Esophagus squamous epithelium (tissue), 4 donors: ENCODE measurements around the gene CIBAR2.

Experiments used
- CTCF ChIP-seq, 6 experiments: fragments of 450-650 bp in 4 of 6; fragments of 200-600 bp in 2 of 6; sonication (generic) in 2 of 6; IDR thresholded peaks; one replicate each; pipeline ENCODE4 v1.5.1; 2016 to 2019; ENCODE audit warnings: antibody characterized with exemption in 6 of 6, mild to moderate bottlenecking in 4 of 6, moderate library complexity in 4 of 6
- POLR2A ChIP-seq, 4 donors: fragments of 450-650 bp; IDR thresholded peaks; one replicate each; pipeline ENCODE4 v1.6.1; 2017; ENCODE audit warnings: antibody characterized with exemption in 4 of 4, mild to moderate bottlenecking in 4 of 4, moderate library complexity in 3 of 4

- TF ChIP-seq CTCF (IDR thresholded peaks at IDR 0.05) (no peak), POLR2A (IDR thresholded peaks at IDR 0.05) (no peak)
These were observed 7.7 kb upstream of the CIBAR2 start for GRCh38 chr16:85120006-85120340.
